ENCODE measurements around the gene KIRREL3. TPM values are rescaled to one million over a fixed set of nuclear protein-coding genes. Genes with fewer than 3 reads are reported as not detected.

KIRREL3 gene
- total and polyA plus RNA-seq, 9 of the 15 experiments (the other 6 are each of a cell fraction or from before 2014, with no cell fraction given), result 0.04 to 0.10 TPM; not detected in 7

GRCh38 chr11:126857860-126858808 lies 142.4 kb downstream of the KIRREL3 start:
- H3K27ac ChIP-seq (ENCODE audit: extremely low read depth, low read depth, low read length), result no peak overlapping the region
- H2AFZ ChIP-seq (ENCODE audit: low read depth, low read length), result no peak overlapping the region
- ChIA-PET CTCF (ENCODE audit: low intra/inter-chr PET ratio) (no interaction called here), POLR2A (no interaction called here)
- H3K9me3 ChIP-seq (replicated peaks; ENCODE audit: control insufficient read depth, insufficient read depth, low read depth, low read length), result no peaks in the 10 kb centered on the region
- in situ Hi-C loops (cut with MboI), result no loop called here
- H3K4me3 ChIP-seq, result no peak overlapping the region
- no peaks in the 10 kb centered on the region for H3K4me1 ChIP-seq (replicated peaks in 1 of 2; ENCODE audit: control insufficient read depth in 2 of 2, insufficient read depth in 2 of 2, low read length in 2 of 2)
- no TSS peak for BruUV-seq (replicated peaks)
- DNase-seq (ENCODE audit: extremely low read depth in 1 of 4, low spot score in 3 of 4) (no peak), FAIRE-seq (no peak), ATAC-seq (no peak)
- no peaks in the 10 kb centered on the region for H4K20me1 ChIP-seq (replicated peaks; ENCODE audit: control insufficient read depth, insufficient read depth, low read length)
- no peak overlapping the region for H3K4me2 ChIP-seq (ENCODE audit: insufficient read depth, low read length)
- intact Hi-C loops (cut with micrococcal nuclease), result no loop called here
- H3K79me2 ChIP-seq (ENCODE audit: control insufficient read depth, insufficient read depth, low read length), result no peaks in the 10 kb centered on the region
- H3K9ac ChIP-seq (ENCODE audit: insufficient read depth in 1 of 2, low read depth in 2 of 2, low read length in 2 of 2), result no peak overlapping the region
- peaks cover 0 to 5% of the 10 kb centered on the region in 2 experiments; a peak in 1 of 5 replicates for H3K27me3 ChIP-seq (ENCODE audit: control insufficient read depth in 2 of 2, insufficient read depth in 2 of 2, low read length in 2 of 2)
- no peaks in the 10 kb centered on the region for H3K9me1 ChIP-seq (ENCODE audit: control insufficient read depth, insufficient read depth, low read length)
- H3K36me3 ChIP-seq (ENCODE audit: control insufficient read depth, insufficient read depth, low read length), result no peaks in the 10 kb centered on the region
- WGBS (ENCODE audit: insufficient coverage, low coverage, missing lambda C conversion rate), result 0% methylated on average over 8 of the region's 9 CpGs
- TF ChIP-seq ELK1 (CRISPR knock-in tag; IDR thresholded peaks at IDR 0.05), result no peak
- TF ChIP-seq NFIC (IDR thresholded peaks at IDR 0.05), result peak; percentile 66
- TF ChIP-seq RFX5 (IDR thresholded peaks at IDR 0.05; ENCODE audit: low read depth, low read length), result no peak

- Histone ChIP-seq H3K9me1 (ENCODE audit: control insufficient read depth, insufficient read depth, low read length) (no peaks in the 10 kb centered on the region), H3K9me3 (replicated peaks; ENCODE audit: control insufficient read depth, insufficient read depth, low read depth, low read length) (no peaks in the 10 kb centered on the region), H3K4me2 (ENCODE audit: insufficient read depth, low read length) (no peak overlapping the region), H3K27me3 (ENCODE audit: control insufficient read depth in 2 of 2, insufficient read depth in 2 of 2, low read length in 2 of 2) (peaks cover 0 to 5% of the 10 kb centered on the region in 2 experiments; a peak in 1 of 5 replicates), H3K4me3 (no peak overlapping the region), H2AFZ (ENCODE audit: low read depth, low read length) (no peak overlapping the region), H3K27ac (ENCODE audit: extremely low read depth, low read depth, low read length) (no peak overlapping the region), H4K20me1 (replicated peaks; ENCODE audit: control insufficient read depth, insufficient read depth, low read length) (no peaks in the 10 kb centered on the region), H3K4me1 (replicated peaks in 1 of 2; ENCODE audit: control insufficient read depth in 2 of 2, insufficient read depth in 2 of 2, low read length in 2 of 2) (no peaks in the 10 kb centered on the region), H3K36me3 (ENCODE audit: control insufficient read depth, insufficient read depth, low read length) (no peaks in the 10 kb centered on the region), H3K79me2 (ENCODE audit: control insufficient read depth, insufficient read depth, low read length) (no peaks in the 10 kb centered on the region), H3K9ac (ENCODE audit: insufficient read depth in 1 of 2, low read depth in 2 of 2, low read length in 2 of 2) (no peak overlapping the region)
- CTCF ChIA-PET (ENCODE audit: low intra/inter-chr PET ratio), result no interaction called here
- FAIRE-seq, result no peak
- no peak for DNase-seq (ENCODE audit: extremely low read depth in 1 of 4, low spot score in 3 of 4)
- intact Hi-C loops (cut with micrococcal nuclease), result no loop called here
- POLR2A ChIA-PET, result no interaction called here
- no TSS peak for BruUV-seq (replicated peaks)
- in situ Hi-C loops (cut with MboI), result no loop called here
- no peak for ATAC-seq
- TF ChIP-seq MTA2 (IDR thresholded peaks at IDR 0.05; ENCODE audit: low read depth) (no peak), MTF1 (CRISPR knock-in tag; IDR thresholded peaks at IDR 0.05; ENCODE audit: borderline replicate concordance) (no peak), CHD2 (IDR thresholded peaks at IDR 0.05; ENCODE audit: low read depth, low read length) (no peak), CTCFL (IDR thresholded peaks at IDR 0.05; ENCODE audit: borderline replicate concordance, insufficient read depth, low read depth, low read length, poor library complexity, severe bottlenecking) (no peak), STAT5A (IDR thresholded peaks at IDR 0.05; ENCODE audit: borderline replicate concordance, low read length) (no peak), CHCHD3 (CRISPR knock-in tag; IDR thresholded peaks at IDR 0.05) (no peak), CBX1 (IDR thresholded peaks at IDR 0.05; ENCODE audit: low read depth) (no peak)
Measured at GRCh38 chr11:126855536-126855935, 145.0 kb downstream of the KIRREL3 start.

All from K562 (cell line).